Neural crest cell (in vitro differentiated cells): ENCODE measurements around the gene CSNK1D. TPM values are rescaled to one million over a fixed set of nuclear protein-coding genes. Genes with fewer than 3 reads are reported as not detected.
A peak's percentile ranks its signal among the peaks of the same experiment; 100 is the strongest.

Experiments used
- DNase-seq: peaks from one replicate; pipeline ENCODE4 v3.0.0; 2021; ENCODE audit warnings: low read depth, mixed read lengths, low spot score
- H3K27ac Mint-ChIP-seq: one replicate; pipeline ENCODE4 v1.8.0; 2021; ENCODE audit warnings: mild to moderate bottlenecking, mixed read lengths; ENCODE audit not compliant: unreplicated experiment
- H3K27me3 Mint-ChIP-seq: 2 replicates; pipeline ENCODE4 v1.8.0; 2021; ENCODE audit warnings: low read depth, mild to moderate bottlenecking, mixed read lengths
- H3K36me3 Mint-ChIP-seq: 2 replicates; pipeline ENCODE4 v1.8.0; 2021; ENCODE audit warnings: low read depth, mild to moderate bottlenecking, mixed read lengths
- H3K4me1 Mint-ChIP-seq: 2 replicates; pipeline ENCODE4 v1.8.0; 2021; ENCODE audit warnings: mixed read lengths
- H3K4me3 Mint-ChIP-seq: one replicate; pipeline ENCODE4 v1.8.0; 2021; ENCODE audit warnings: mild to moderate bottlenecking, mixed read lengths
- H3K9me3 Mint-ChIP-seq: 2 replicates; pipeline ENCODE4 v1.8.0; 2021; ENCODE audit warnings: mixed read lengths
- total RNA-seq: library from RNA; stranded (reverse); gene quantifications from 2 replicates; pipeline ENCODE4 v1.2.1, GENCODE V29; 2021
- TF ChIP-seq, protein P1 (sequence below): fragments of 200-600 bp; sonication (generic); conservative IDR thresholded peaks from 2 replicates; pipeline ENCODE4 v1.5.0; 2021; ENCODE audit warnings: antibody characterized with exemption, mild to moderate bottlenecking

The CSNK1D gene
- total RNA-seq, 1 donor from 2014 or later: 165 TPM

DNA sequence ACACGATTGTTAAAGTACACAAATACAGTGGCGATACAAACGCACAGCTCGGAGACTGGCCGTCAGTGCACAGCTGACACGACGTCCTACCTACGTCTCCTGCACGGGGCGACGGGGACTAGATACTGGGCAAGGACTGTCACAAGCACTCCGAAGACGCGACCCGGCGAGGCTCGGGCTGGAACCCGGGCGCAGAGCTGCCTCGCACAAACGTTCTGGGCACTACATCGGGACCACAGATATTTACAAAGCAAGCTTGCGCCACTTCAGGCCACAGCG, 30.9 kb downstream of the CSNK1D start:
- no peaks in the 10 kb centered on the region for H3K4me1 Mint-ChIP-seq
- H3K9me3 Mint-ChIP-seq: no peaks in the 10 kb centered on the region
- H3K36me3 Mint-ChIP-seq: peaks cover 8% of the 10 kb centered on the region
- TF ChIP-seq, protein P1, sequence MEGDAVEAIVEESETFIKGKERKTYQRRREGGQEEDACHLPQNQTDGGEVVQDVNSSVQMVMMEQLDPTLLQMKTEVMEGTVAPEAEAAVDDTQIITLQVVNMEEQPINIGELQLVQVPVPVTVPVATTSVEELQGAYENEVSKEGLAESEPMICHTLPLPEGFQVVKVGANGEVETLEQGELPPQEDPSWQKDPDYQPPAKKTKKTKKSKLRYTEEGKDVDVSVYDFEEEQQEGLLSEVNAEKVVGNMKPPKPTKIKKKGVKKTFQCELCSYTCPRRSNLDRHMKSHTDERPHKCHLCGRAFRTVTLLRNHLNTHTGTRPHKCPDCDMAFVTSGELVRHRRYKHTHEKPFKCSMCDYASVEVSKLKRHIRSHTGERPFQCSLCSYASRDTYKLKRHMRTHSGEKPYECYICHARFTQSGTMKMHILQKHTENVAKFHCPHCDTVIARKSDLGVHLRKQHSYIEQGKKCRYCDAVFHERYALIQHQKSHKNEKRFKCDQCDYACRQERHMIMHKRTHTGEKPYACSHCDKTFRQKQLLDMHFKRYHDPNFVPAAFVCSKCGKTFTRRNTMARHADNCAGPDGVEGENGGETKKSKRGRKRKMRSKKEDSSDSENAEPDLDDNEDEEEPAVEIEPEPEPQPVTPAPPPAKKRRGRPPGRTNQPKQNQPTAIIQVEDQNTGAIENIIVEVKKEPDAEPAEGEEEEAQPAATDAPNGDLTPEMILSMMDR: no peak
- no peak overlapping the region for H3K27ac Mint-ChIP-seq
- H3K27me3 Mint-ChIP-seq: no peaks in the 10 kb centered on the region
- H3K4me3 Mint-ChIP-seq: peak overlapping the region; percentile 8
- no peak for DNase-seq

DNA sequence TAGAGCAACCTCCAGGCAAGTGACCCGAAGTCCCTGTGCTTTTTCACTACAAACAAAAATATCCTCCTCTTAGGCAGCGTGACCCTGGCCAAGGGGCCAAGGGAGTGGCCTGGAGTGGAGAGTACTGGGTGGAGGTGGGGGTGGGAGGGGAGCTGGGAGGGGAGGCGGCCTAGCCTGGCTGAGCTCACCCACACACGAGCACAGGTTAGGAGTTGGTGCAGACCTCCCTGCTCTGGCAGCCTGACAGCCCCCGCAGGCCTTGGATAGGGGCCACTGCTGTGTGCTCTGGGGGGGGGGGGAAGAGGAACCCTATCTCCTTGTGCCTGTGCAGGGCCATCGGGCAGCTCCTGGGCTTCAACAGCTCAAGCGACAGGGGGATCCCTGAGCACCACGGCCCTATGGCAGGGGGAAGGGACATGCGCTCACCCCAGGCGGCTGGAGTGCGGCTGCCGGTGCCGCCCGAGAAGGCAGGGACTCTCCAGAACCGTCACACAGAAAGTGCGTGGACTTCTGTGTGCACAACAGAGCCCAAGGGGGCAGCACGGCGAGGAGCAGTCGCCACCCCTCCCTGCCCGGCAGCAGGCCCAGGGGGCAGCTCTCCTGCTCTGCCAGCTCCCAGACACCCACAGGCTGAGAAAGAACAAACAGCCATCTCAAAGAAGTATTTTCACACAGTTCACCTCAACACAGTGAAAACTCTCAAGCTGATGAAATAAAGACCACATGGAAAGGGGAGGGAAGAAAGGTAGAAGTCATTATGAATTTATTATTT, 31.4 kb downstream of the CSNK1D start:
- no peaks in the 10 kb centered on the region for H3K27me3 Mint-ChIP-seq
- TF ChIP-seq, protein P1: no peak
- H3K9me3 Mint-ChIP-seq: no peaks in the 10 kb centered on the region
- no peak overlapping the region for H3K27ac Mint-ChIP-seq
- peak overlapping the region; percentile 8 for H3K4me3 Mint-ChIP-seq
- no peaks in the 10 kb centered on the region for H3K4me1 Mint-ChIP-seq
- H3K36me3 Mint-ChIP-seq: peaks cover 8% of the 10 kb centered on the region
- DNase-seq: no peak

DNA sequence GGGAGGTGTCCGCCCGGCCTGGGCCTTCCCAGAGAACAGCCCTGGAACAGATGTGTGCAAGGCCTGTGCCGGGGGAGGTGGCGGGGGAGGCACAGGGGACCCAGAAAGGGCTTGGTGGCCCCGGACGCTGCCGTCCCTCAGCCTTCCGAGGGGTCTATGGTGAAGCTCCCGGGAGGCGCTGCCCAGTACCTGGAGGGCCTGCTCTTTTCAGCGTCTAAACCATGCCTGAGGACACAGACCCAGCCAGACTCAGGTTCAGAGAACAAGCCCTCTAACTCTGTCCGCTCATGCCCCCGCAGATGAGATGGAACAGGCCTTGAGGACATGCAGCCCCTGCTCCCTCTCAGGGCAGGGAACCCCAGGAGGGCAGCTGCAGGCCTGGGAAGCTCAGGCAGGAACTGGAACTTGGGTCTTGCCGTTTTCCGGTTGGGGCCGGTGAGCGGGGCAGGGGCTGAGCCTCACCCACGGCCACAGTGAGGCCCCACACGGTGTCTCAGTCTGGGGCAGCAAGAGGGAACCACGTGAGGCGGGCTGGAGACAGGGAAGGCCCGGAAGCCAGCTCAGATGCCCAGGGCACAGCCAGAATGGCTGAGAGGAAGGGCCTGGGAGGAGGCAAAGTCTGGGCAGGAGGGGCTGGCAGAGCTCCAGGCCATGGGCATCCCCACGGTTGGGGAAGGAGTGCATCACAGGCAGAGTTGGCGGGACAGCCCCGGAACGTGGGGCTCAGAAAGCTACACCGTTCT, 32.1 kb downstream of the CSNK1D start:
- H3K27me3 Mint-ChIP-seq: no peaks in the 10 kb centered on the region
- TF ChIP-seq, protein P1: no peak

DNA sequence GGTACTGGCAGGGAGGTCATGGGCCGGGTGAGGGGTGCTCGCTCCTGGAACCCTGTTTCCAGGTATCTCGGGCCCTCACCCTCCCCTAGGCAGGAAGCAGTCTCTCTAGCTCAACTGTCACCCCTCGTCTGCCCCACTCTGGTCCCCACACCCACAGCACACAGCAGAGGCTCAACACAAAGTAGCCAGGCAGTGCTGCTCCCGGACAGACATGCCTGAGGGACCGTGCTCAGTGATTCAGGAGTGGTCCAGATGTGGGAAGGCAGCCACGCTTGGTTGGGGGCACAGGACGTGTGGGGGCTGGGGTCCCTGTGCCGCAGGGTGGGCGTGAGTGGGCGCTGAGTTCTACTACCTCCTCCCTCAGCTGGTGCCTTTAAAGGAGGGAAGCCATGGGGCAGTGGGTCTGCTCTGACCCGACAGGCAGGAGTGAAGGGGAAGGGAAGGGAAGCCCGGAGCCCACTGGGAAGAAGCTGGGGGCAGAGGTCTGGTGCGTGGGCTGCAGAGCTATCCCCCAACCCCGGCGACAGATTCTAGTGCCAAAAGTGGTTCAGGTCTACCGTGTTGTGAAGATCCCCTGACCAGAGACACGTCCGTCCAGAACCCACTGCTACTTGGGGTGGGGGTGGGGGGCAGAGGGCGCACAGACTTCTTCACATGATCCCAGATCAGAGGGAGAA, 32.9 kb downstream of the CSNK1D start:
- no peak for DNase-seq
- Mint-ChIP-seq H3K4me3 (no peak overlapping the region), H3K4me1 (no peaks in the 10 kb centered on the region), H3K27ac (peak overlapping the region; percentile 67), H3K36me3 (peaks cover 8% of the 10 kb centered on the region), H3K9me3 (no peaks in the 10 kb centered on the region), H3K27me3 (no peaks in the 10 kb centered on the region)
- TF ChIP-seq, protein P1: no peak

More for the DNA sequence above, 32.1 kb downstream of the CSNK1D start:
- H3K9me3 Mint-ChIP-seq: no peaks in the 10 kb centered on the region
- no peak overlapping the region for H3K4me3 Mint-ChIP-seq
- peaks cover 8% of the 10 kb centered on the region for H3K36me3 Mint-ChIP-seq
- DNase-seq: no peak
- H3K4me1 Mint-ChIP-seq: no peaks in the 10 kb centered on the region
- H3K27ac Mint-ChIP-seq: no peak overlapping the region

DNA sequence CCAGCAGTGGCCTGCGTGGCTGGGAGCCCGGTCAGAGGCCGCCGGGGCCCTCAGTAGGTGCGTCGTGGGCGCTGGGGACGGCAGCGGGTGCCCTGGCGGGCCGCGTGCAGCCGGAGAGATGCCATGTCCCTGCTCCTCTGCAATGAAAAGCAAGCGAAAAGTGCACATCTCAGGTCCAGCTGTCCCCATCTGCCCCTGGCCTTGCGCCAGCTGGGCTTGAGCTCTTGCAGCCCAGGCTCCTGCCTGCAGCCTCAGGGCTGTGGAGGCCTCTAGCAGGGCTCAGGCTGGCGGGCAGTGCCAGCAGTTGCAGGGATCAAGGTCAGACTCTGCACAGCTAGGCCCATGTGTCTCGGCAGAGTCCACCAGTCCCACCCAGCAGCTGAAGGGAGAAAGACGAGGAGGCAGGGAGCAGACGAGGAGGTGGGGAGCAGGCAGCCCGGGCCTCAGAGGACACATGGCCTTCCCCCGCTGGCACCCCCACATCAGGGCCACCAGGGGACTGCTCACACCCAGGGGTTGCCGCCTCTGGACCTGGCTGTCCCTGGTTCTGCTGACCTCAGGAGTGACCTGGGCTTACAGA, 33.5 kb downstream of the CSNK1D start:
- no peaks in the 10 kb centered on the region for H3K27me3 Mint-ChIP-seq
- TF ChIP-seq, protein P1: no peak
- H3K4me1 Mint-ChIP-seq: no peaks in the 10 kb centered on the region
- H3K4me3 Mint-ChIP-seq: no peak overlapping the region
- no peak for DNase-seq
- peaks cover 8% of the 10 kb centered on the region for H3K36me3 Mint-ChIP-seq
- H3K27ac Mint-ChIP-seq: no peak overlapping the region
- no peaks in the 10 kb centered on the region for H3K9me3 Mint-ChIP-seq
